Hepatic stellate cell (primary cell): ENCODE data around the gene ZNF664.

ENCODE experiments used
- DNase-seq: peaks from one replicate; pipeline ENCODE4 v3.0.0; 2011; ENCODE audit warnings: low spot score

The ZNF664 gene

DNA sequence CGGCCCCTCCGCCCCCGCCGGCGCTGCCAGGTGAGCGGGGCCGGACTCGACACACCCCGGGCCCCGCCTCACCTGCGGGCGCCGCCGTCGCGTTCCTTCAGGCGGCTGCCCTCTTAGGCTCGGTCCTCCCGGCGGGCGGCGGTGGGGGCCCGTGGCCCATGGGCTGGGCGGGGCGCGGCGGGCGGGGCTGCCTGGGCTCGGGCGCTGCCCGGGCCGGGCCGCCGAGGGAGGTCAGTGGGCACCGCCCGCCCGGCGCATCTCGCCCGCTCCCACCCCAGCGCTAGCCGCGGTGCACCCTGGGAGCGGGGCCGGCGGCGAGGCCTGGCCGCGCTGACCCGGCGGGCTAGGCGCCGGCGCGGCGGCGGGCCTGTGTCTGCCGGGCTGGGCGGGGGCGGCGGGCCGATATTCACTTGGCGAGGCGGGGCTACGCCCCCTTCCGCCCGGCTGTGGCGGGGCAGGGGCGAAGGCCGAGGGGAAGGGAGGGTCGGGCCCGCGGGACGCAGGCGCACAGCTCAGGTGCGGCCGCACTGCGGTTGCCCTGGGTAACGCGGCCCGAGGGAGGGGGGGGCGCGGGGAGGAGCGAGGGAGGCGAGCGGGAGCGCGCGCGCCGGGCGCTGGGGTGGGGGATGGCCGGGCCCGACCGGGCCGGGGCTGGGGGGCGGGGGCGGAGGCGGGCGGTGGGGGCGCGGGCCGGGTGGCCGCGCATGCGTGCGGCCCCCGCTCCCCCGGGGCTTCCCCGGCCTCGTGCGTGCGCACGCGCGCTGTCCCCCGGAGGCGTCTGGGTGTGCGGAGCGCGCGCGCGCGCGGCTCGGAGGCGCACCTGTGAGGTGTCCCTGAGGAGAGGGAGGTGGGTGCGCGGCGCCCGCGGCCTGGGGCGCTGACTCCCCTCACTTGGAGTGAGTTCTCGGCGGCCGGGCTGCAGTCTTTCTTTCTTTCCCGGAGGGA, at the start of gene ZNF664, which contains the start of gene CCDC92:
Gene ZNF664, plus strand, starts transcription at position 759 of the 945 bp plus-strand sequence. CDS start 38,930 bp downstream, outside the sequence.
Gene CCDC92, minus strand, starts transcription at position 375 of the 945 bp plus-strand sequence. CDS start 28,526 bp downstream, outside the sequence.
- peak; percentile 98 for DNase-seq

GRCh38 chr12:123923927-123924326, 49.1 kb upstream of the ZNF664 start:
- DNase-seq, result no peak

GRCh38 chr12:123924539-123924938, 48.5 kb upstream of the ZNF664 start:
- DNase-seq, result no peak

DNA sequence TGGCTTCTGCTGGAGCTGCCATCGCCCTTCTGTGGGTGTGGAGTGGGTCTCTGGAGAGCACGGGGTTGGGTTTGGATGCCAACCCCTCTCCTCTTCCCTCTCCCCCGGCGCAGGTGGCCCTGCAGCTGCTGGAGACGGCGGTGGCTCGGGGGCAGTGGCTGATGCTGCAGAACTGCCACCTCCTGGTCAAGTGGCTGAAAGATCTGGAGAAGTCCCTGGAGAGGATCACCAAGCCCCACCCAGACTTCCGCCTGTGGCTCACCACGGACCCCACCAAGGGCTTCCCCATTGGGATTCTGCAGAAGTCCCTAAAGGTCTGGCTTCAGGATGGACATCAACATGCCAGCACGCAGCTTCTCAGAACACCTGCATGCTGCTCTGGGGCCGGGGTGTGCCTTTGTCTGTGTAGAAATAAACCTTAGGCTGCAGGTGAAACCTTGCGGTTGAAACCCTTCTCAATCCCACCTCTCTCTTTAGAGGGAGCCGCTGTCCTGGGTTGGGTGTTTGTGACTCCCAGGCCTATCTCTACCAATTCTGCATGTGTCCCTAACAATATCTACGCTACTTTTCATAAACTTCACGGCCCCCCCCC, 44.6 kb upstream of the ZNF664 start:
- no peak for DNase-seq

GRCh38 chr12:123928897-123929296, 44.1 kb upstream of the ZNF664 start:
- DNase-seq, result no peak

GRCh38 chr12:123929946-123930583, 43.0 kb upstream of the ZNF664 start:
- DNase-seq, result no peak

- DNase-seq, result no peak
Observed at GRCh38 chr12:123931686-123932321, 41.2 kb upstream of the ZNF664 start.

DNA sequence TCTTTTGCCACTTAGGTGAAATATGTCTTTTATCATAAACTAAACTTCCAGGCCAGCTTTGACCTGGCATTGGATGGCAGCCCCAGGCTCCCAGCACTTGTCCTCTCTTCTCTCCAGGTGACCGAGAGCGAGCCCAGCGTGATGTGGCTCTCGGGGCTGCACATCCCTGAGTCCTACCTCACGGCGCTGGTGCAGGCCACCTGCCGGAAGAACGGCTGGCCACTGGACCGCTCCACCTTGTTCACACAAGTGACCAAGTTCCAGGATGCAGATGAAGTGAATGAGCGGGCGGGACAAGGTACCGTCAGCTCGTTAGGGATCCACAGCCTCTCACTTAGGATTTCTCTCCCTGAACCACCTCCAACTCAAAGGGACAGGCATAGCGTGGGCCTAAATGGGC, 39.8 kb upstream of the ZNF664 start:
- no peak for DNase-seq

DNA sequence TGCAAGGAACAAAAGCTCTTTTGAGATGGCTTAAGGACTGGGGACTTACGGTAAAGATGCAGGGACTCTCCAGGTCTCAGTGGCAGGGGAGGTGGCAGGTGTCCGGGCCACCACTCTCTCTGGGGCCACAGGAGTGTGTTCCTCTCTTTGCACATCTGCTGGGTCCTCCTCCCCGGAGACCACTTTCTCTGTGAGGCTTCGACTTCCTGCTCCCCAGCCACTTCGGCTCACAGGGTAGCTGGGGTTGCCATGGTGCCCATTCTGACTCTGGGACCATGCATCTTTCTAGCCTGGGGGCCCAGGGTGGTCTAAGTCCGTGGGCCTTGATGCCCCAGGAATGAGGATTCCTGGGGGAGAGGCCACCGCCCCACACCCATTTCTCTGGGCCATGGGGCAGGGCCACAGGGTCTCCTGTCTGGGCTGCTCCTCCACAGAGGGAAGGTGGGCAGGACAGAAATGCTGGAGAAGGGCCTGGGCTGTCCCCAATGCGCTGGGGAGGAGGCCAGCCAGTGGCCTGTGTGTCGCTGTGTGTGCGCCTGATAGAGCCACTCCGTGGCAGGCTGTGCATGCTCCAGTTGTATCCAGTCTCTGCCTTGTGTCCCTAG, 38.9 kb upstream of the ZNF664 start:
- DNase-seq, result no peak

- no peak for DNase-seq
Observed at GRCh38 chr12:123934829-123935228, 38.2 kb upstream of the ZNF664 start.

DNA sequence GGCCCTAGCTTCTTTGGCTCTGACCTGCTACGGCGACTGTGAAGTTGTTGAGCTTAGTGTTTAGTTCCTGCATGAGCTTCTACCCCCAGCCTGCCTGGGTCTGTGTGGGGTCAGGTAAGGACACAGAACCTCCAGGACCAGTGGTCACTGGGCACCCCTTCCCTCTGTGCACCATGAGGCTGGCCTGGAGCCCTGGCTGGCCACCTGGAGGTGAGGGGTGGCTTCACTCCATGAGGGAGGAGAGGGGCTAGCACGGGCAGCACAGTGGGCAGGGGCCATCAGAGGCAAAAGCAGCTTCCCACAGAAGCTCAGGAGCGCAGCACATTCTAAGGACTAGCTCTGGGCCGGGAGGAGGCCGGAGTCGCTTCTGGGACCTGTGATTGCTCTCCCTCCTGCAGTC, 37.1 kb upstream of the ZNF664 start:
- DNase-seq, result no peak

DNA sequence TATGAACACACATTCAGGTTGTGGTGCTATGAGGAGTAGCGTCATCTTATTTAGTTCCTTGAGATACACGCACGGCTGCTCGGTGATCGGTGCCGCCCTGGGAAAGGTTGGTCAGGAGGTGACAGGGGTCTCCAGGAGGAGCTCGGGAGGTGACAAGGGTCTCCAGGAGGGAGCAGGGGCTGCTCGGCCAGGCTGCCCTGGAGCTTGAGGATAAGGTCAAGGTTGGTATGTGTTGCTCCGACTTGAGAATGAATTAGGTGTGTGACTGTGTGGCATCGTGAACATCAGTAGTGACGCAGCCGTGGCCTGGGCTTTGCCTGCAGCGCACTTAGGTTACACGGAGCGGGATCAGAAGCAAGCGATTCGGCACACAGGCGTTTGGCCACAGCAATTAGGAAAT, 36.5 kb upstream of the ZNF664 start:
- no peak for DNase-seq

GRCh38 chr12:123936956-123937706, 35.9 kb upstream of the ZNF664 start:
- DNase-seq, result no peak

- DNase-seq, result no peak
Observed at GRCh38 chr12:123937707-123938591, 35.1 kb upstream of the ZNF664 start.

DNA sequence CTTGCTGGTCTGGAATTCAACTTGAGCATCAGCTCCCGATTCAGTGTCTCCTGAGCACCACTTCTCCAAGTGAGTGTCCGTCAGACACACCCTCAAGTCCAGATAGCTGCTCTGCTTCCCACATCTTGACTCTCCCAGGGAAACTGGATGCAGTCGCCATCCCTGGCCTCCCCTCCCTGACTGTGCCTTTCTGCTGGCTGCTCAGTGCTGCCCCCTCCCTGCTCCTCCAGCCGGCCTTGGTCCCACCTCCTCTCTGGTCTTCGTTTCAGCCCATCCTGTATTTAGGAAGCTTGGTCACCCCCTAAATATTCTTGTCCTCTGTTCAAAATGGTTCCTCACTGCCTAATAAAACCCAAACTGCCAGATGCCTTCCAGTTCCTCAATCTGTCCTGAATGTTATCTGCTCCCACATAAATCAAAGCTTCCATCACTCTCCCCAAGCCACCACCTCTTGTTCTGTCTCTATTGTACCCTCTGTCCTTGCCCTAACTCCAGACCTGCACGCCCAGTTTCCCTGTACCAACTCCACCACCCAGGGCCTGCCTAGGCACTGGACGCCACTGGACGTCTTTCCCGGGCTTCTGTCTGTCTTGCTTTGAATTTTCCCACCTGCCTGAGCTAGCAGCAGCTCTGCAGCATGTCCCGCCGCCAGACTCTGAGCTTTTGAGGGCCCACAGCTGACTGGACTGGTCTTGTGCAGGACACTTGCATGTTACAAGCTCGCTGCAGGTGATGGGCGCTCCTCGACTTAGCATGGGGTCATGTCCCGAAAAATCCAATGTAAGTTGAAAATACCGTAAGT, 34.1 kb upstream of the ZNF664 start:
- DNase-seq, result no peak

- DNase-seq, result no peak
Observed at GRCh38 chr12:123939716-123940626, 33.0 kb upstream of the ZNF664 start.

DNA sequence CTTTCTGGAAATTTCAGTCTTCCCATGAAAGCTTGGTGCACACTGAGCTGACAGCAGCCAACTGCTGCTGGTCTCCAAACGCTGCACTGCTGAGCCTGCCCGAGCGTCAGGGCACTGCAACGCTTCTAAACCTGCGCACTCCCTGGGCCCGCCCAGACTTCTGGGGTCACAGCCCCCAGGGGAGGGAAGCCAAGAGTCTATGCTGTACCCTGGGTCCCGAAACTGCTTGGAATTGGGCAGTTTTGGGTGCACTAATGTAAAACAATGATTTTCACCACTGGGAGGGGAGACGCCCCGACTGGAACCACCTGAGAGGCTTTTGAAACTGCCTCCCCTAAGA, 32.4 kb upstream of the ZNF664 start:
- DNase-seq, result no peak

DNA sequence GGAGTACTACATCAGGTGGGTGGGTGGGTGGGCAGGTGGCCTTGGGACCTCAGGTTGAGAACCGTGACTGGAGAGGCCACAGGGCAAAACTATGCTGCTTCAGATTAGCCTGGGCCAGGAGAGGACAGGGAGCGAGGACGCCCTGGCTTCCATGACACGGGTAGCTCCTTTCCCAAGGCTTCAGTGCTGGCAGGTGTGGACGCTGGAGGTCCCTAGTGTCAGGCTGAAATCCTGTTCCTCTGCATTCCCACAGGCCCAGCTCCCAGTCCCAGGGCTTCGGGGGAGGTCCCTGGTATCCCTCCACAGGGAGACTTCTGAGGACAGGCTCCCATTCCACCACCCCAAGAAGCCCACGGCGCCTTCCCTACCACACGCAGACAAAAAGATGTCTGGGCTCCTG, 32.0 kb upstream of the ZNF664 start:
- DNase-seq, result no peak
